ENCODE data around the gene SAMD4A. TPM values are rescaled to one million over a fixed set of nuclear protein-coding genes. Genes with fewer than 3 reads are reported as not detected.

SAMD4A gene
- total RNA-seq, 2 experiments from 2014 or later, result 0.06 to 1.0 TPM

DNA sequence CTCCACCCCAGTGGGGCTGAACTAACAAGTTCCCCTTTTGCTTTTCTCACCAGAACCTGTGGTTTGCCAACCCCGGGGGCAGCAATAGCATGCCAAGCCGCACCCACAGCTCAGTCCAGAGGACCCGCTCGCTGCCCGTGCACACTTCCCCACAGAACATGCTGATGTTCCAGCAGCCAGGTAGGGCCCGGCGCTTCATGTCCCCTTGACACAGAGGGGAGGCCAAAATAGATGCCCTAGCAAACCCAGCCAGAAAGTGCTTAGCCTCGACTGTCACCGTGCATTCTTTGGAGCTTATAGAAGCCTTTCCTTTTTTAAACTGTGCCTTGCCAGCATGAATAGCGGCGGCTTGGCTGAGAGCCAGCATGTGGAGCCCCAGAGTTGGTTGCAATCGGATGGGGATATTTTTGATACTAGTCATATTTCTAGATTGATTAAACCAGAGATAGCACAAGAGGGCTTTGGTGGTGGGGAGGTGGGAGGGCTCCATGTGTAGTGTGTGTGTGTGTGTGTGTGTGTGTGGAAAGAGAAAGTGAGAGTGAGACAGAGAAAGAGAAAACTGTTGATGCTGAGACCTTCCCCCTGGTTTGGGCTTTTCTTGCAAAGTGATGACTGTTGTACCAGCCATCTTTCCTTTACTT lies 209.6 kb downstream of the SAMD4A start:
- H3K79me2 ChIP-seq (ENCODE audit: insufficient read depth, low read depth, low read length), result no peaks in the 10 kb centered on the region
- BruUV-seq (replicated peaks), result no TSS peak
- H2AFZ ChIP-seq (ENCODE audit: low read length), result peak overlapping the region; percentile 50; the same call in 1 of the 2 replicates
- TF ChIP-seq EZH2phosphoT487 (IDR thresholded peaks at IDR 0.05; ENCODE audit: borderline replicate concordance, low read depth, low read length), result no peak
- TF ChIP-seq CTCF (conservative IDR thresholded peaks at IDR 0.05; ENCODE audit: low read length), result no peak
- H3K27ac ChIP-seq (ENCODE audit: low read depth, low read length, poor library complexity, severe bottlenecking), result no peak overlapping the region
- no peaks in the 10 kb centered on the region for H3K9me3 ChIP-seq (ENCODE audit: low read length)
- no peak for DNase-seq (ENCODE audit: low spot score)
- ChIA-PET POLR2A (interaction anchor here (0.6 kb wide), 1 partner anchor 404 kb away, joined by 8 read pairs; no protein-coding TSS in a partner anchor), CTCF (ENCODE audit: unreplicated experiment) (interaction anchor here (1.1 kb wide), 1 partner anchor 9 kb away, joined by 3 read pairs; no protein-coding TSS in a partner anchor)
- H3K4me1 ChIP-seq (ENCODE audit: insufficient read depth, low read length, poor library complexity, severe bottlenecking), result peaks cover 9% of the 10 kb centered on the region
- intact Hi-C loops (cut with micrococcal nuclease; ENCODE audit: unreplicated experiment), result loop anchor here (10.0 kb wide), 1 partner anchor 412 kb away; no protein-coding TSS in a partner anchor
- no peaks in the 10 kb centered on the region for H3K36me3 ChIP-seq (ENCODE audit: insufficient read depth, low read length)
- H3K4me3 ChIP-seq (ENCODE audit: low read depth, low read length, poor library complexity, severe bottlenecking), result peak overlapping the region; percentile 18
- H3K4me2 ChIP-seq (ENCODE audit: low read length), result peak overlapping the region; percentile 47
- no peaks in the 10 kb centered on the region for H3K9me2 ChIP-seq (ENCODE audit: insufficient read depth, low read length)
- H4K20me1 ChIP-seq (ENCODE audit: insufficient read depth, low read length), result peaks cover 10% of the 10 kb centered on the region; the same call in 1 of the 2 replicates

GRCh38 chr14:54777395-54777794 lies 210.5 kb downstream of the SAMD4A start:
- H3K9me3 ChIP-seq (ENCODE audit: low read length), result no peaks in the 10 kb centered on the region
- no peak overlapping the region for H2AFZ ChIP-seq (ENCODE audit: low read length)
- ChIA-PET POLR2A (no interaction called here), CTCF (ENCODE audit: unreplicated experiment) (no interaction called here)
- no peaks in the 10 kb centered on the region for H3K36me3 ChIP-seq (ENCODE audit: insufficient read depth, low read length)
- no peak overlapping the region for H3K27ac ChIP-seq (ENCODE audit: low read depth, low read length, poor library complexity, severe bottlenecking)
- H3K9me2 ChIP-seq (ENCODE audit: insufficient read depth, low read length), result no peaks in the 10 kb centered on the region
- peaks cover 10% of the 10 kb centered on the region; the same call in 1 of the 2 replicates for H4K20me1 ChIP-seq (ENCODE audit: insufficient read depth, low read length)
- H3K4me1 ChIP-seq (ENCODE audit: insufficient read depth, low read length, poor library complexity, severe bottlenecking), result peaks cover 13% of the 10 kb centered on the region
- BruUV-seq (replicated peaks), result no TSS peak
- no peaks in the 10 kb centered on the region for H3K79me2 ChIP-seq (ENCODE audit: insufficient read depth, low read depth, low read length)
- intact Hi-C loops (cut with micrococcal nuclease; ENCODE audit: unreplicated experiment), result loop anchor here (10.0 kb wide), 1 partner anchor 413 kb away; no protein-coding TSS in a partner anchor
- no peak overlapping the region for H3K4me2 ChIP-seq (ENCODE audit: low read length)
- TF ChIP-seq CTCF (conservative IDR thresholded peaks at IDR 0.05; ENCODE audit: low read length) (no peak), EZH2phosphoT487 (IDR thresholded peaks at IDR 0.05; ENCODE audit: borderline replicate concordance, low read depth, low read length) (no peak)
- DNase-seq (ENCODE audit: low spot score), result no peak
- H3K4me3 ChIP-seq (ENCODE audit: low read depth, low read length, poor library complexity, severe bottlenecking), result no peak overlapping the region
